DMS 273 (cell line): ENCODE measurements around the gene NCOR2.

Experiments
- DNase-seq: peaks from one replicate; lab custom pipeline; 2025; ENCODE audit not compliant: unreplicated experiment; lab: John Stamatoyannopoulos, UW

The NCOR2 gene

GRCh38 chr12:124566997-124567672 is at the start of gene NCOR2:
Gene NCOR2, minus strand, starts transcription at chr12:124567612. Its CDS starts 72,361 bp downstream, at chr12:124495251.
- peak; percentile 71 for DNase-seq

- no peak for DNase-seq
Measured at GRCh38 chr12:124616394-124617221, 49.2 kb upstream of the NCOR2 start.

- no peak for DNase-seq
Measured at GRCh38 chr12:124614512-124615292, 47.3 kb upstream of the NCOR2 start.

GRCh38 chr12:124613151-124613585 is 45.8 kb upstream of the NCOR2 start:
- DNase-seq = no peak

GRCh38 chr12:124612410-124612680 is 44.9 kb upstream of the NCOR2 start:
- no peak for DNase-seq

GRCh38 chr12:124611559-124612409 is 44.4 kb upstream of the NCOR2 start:
- no peak for DNase-seq

- no peak for DNase-seq
Measured at GRCh38 chr12:124610629-124611558, 43.5 kb upstream of the NCOR2 start.

- no peak for DNase-seq
Measured at GRCh38 chr12:124610021-124610612, 42.7 kb upstream of the NCOR2 start.

- peak; percentile 90 for DNase-seq
Measured at GRCh38 chr12:124609041-124609989, 41.9 kb upstream of the NCOR2 start.

GRCh38 chr12:124608450-124608870 is 41.0 kb upstream of the NCOR2 start:
- DNase-seq = peak; percentile 48

- DNase-seq = no peak
Measured at GRCh38 chr12:124607681-124608425, 40.4 kb upstream of the NCOR2 start.

- DNase-seq = no peak
Measured at GRCh38 chr12:124605883-124606774, 38.7 kb upstream of the NCOR2 start.

GRCh38 chr12:124605150-124605882 is 37.9 kb upstream of the NCOR2 start:
- peak; percentile 19 for DNase-seq

GRCh38 chr12:124604264-124604680 is 36.9 kb upstream of the NCOR2 start:
- no peak for DNase-seq

GRCh38 chr12:124603831-124604251 is 36.4 kb upstream of the NCOR2 start:
- no peak for DNase-seq

GRCh38 chr12:124603100-124603541 is 35.7 kb upstream of the NCOR2 start:
- peak; percentile 59 for DNase-seq
